ENCODE results near the gene CEP104.

GRCh38 chr1:3821447-3821846 is 35.6 kb downstream of the CEP104 start:
- TF ChIP-seq CTCF (IDR thresholded peaks at IDR 0.05), result no peak
- no peak for TF ChIP-seq EP300 (IDR thresholded peaks at IDR 0.05; ENCODE audit: borderline replicate concordance in 1 of 2, low read depth in 1 of 2, low read length in 1 of 2)
- TF ChIP-seq RAD21 (IDR thresholded peaks at IDR 0.05; ENCODE audit: low read length), result no peak
- TF ChIP-seq RXRA (IDR thresholded peaks at IDR 0.05; ENCODE audit: borderline replicate concordance, low read depth), result no peak

Data from SK-N-SH (cell line).